GM19239 (cell line): ENCODE results near the gene GPR39.

Source experiments
- DNase-seq: peaks from one replicate; pipeline ENCODE4 v3.0.0; 2011; ENCODE audit warnings: low spot score; ENCODE audit not compliant: insufficient read length
- FAIRE-seq: peaks from 2 replicates; lab custom pipeline; 2011; peaks lifted over from hg19 to GRCh38; lab: Jason Lieb, UNC

GPR39 gene

GRCh38 chr2:132618734-132619133, 202.1 kb downstream of the GPR39 start:
- FAIRE-seq = no peak
- no peak for DNase-seq

- DNase-seq (no peak), FAIRE-seq (no peak)
These were observed 203.5 kb downstream of the GPR39 start for GRCh38 chr2:132620115-132620514.

GRCh38 chr2:132621131-132621875, 204.7 kb downstream of the GPR39 start:
- DNase-seq = no peak
- FAIRE-seq = no peak

- no peak for FAIRE-seq
- no peak for DNase-seq
These were observed 206.7 kb downstream of the GPR39 start for GRCh38 chr2:132623096-132623839.

GRCh38 chr2:132627536-132627935, 210.9 kb downstream of the GPR39 start:
- FAIRE-seq = no peak
- DNase-seq = no peak

- DNase-seq = no peak
- no peak for FAIRE-seq
These were observed 215.5 kb downstream of the GPR39 start for GRCh38 chr2:132632000-132632649.

- FAIRE-seq = no peak
These were observed 217.0 kb downstream of the GPR39 start for GRCh38 chr2:132633635-132634034.

GRCh38 chr2:132636346-132636745, 219.7 kb downstream of the GPR39 start:
- FAIRE-seq (no peak), DNase-seq (no peak)

More at GRCh38 chr2:132633635-132634034, 217.0 kb downstream of the GPR39 start:
- DNase-seq = no peak

GRCh38 chr2:132638313-132639040, 221.9 kb downstream of the GPR39 start:
- DNase-seq (no peak), FAIRE-seq (no peak)

GRCh38 chr2:132640116-132640515, 223.5 kb downstream of the GPR39 start:
- FAIRE-seq (no peak), DNase-seq (no peak)

GRCh38 chr2:132641819-132642218, 225.2 kb downstream of the GPR39 start:
- no peak for FAIRE-seq
- no peak for DNase-seq

GRCh38 chr2:132642415-132642814, 225.8 kb downstream of the GPR39 start:
- DNase-seq (no peak), FAIRE-seq (no peak)

- FAIRE-seq (no peak), DNase-seq (no peak)
These were observed 228.6 kb downstream of the GPR39 start for GRCh38 chr2:132645176-132645575.

GRCh38 chr2:132645722-132646539, 229.3 kb downstream of the GPR39 start:
- no peak for DNase-seq
- no peak for FAIRE-seq

GRCh38 chr2:132646540-132647108, 230.0 kb downstream of the GPR39 start:
- DNase-seq (no peak), FAIRE-seq (no peak)

GRCh38 chr2:132651115-132652045, 234.8 kb downstream of the GPR39 start:
- DNase-seq = peak; percentile 16
- peak; percentile 86 for FAIRE-seq

GRCh38 chr2:132652474-132652873, 235.9 kb downstream of the GPR39 start:
- FAIRE-seq = no peak

GRCh38 chr2:132654335-132654734, 237.7 kb downstream of the GPR39 start:
- FAIRE-seq = no peak

More at GRCh38 chr2:132652474-132652873, 235.9 kb downstream of the GPR39 start:
- no peak for DNase-seq

More at GRCh38 chr2:132654335-132654734, 237.7 kb downstream of the GPR39 start:
- DNase-seq = no peak
